DND-41 (cell line): ENCODE results near the gene PTBP3.
A peak's percentile ranks its signal among the peaks of the same experiment; 100 is the strongest.

Source experiments
- ATAC-seq: fragments of 200-7000 bp; cut with Tn5 transposase; 3 replicates; pipeline ENCODE4 v1.9.1; 2021; ENCODE audit warnings: low read depth; ENCODE audit not compliant: insufficient read depth
- DNase-seq: peaks from one replicate; pipeline ENCODE4 v3.0.0-alpha.2; 2020
- H2AFZ ChIP-seq: 2 replicates; pipeline ENCODE4 v1.6.0; 2012; ENCODE audit warnings: low read depth, low read length
- H3K27ac ChIP-seq: 2 replicates; pipeline ENCODE4 v1.5.1; 2012; ENCODE audit warnings: low read length, inconsistent platforms
- H3K27me3 ChIP-seq: fragments of 200-600 bp; sonication (generic); 2 replicates; pipeline ENCODE4 v1.6.0; 2012; ENCODE audit warnings: low read length, mild to moderate bottlenecking, inconsistent platforms; ENCODE audit not compliant: insufficient read depth, poor library complexity
- H3K36me3 ChIP-seq: 2 replicates; pipeline ENCODE4 v1.5.1; 2012; ENCODE audit warnings: low read length, inconsistent platforms; ENCODE audit not compliant: insufficient read depth
- H3K4me1 ChIP-seq: 2 replicates; pipeline ENCODE4 v1.5.1; 2012; ENCODE audit warnings: mild to moderate bottlenecking, low read length; ENCODE audit not compliant: insufficient read depth
- H3K4me2 ChIP-seq: 2 replicates; pipeline ENCODE4 v1.6.0; 2012; ENCODE audit warnings: mild to moderate bottlenecking, moderate library complexity, low read length, inconsistent platforms; ENCODE audit not compliant: insufficient read depth
- H3K4me3 ChIP-seq, 2 experiments: fragments of 200-600 bp in 1 of 2; shearing (Covaris generic) in 1 of 2; 2 replicates each; pipeline ENCODE4 v1.5.1; 2012 to 2016; ENCODE audit warnings: inconsistent platforms in 2 of 2, low read length in 2 of 2, mild to moderate bottlenecking in 2 of 2, low read depth in 1 of 2, moderate library complexity in 1 of 2
- H3K79me2 ChIP-seq: 2 replicates; pipeline ENCODE4 v1.6.0; 2012; ENCODE audit warnings: low read length, inconsistent platforms; ENCODE audit not compliant: insufficient read depth
- H3K9ac ChIP-seq: 2 replicates; pipeline ENCODE4 v1.6.0; 2012; ENCODE audit warnings: low read depth, mild to moderate bottlenecking, inconsistent platforms, low read length, moderate library complexity
- H3K9me3 ChIP-seq: 2 replicates; pipeline ENCODE4 v1.5.1; 2012; ENCODE audit warnings: low read length, moderate library complexity, mild to moderate bottlenecking, inconsistent platforms; ENCODE audit not compliant: insufficient read depth, severe bottlenecking
- H4K20me1 ChIP-seq: 2 replicates; pipeline ENCODE4 v1.6.0; 2012; ENCODE audit warnings: low read length; ENCODE audit not compliant: insufficient read depth
- CTCF ChIP-seq: IDR thresholded peaks from 2 replicates; pipeline ENCODE4 v1.5.1; 2012; ENCODE audit warnings: borderline replicate concordance, low read length, moderate library complexity, mild to moderate bottlenecking; ENCODE audit not compliant: poor library complexity, severe bottlenecking; ENCODE audit errors: extremely low read depth
- EZH2 ChIP-seq: IDR thresholded peaks from 3 replicates; pipeline ENCODE4 v1.6.1; 2012; ENCODE audit warnings: borderline replicate concordance, low read depth, mild to moderate bottlenecking, moderate library complexity, low read length, inconsistent platforms; ENCODE audit not compliant: severe bottlenecking

Gene PTBP3

GRCh38 chr9:112380825-112381221, 47.4 kb upstream of the PTBP3 start:
- no peaks in the 10 kb centered on the region for H3K9me3 ChIP-seq
- no peak for TF ChIP-seq CTCF
- TF ChIP-seq EZH2 = no peak
- ATAC-seq (no peak), DNase-seq (peak; percentile 16)
- peak overlapping the region; percentile 81 for H3K4me2 ChIP-seq
- H3K27ac ChIP-seq = peak overlapping the region; percentile 75; the same call in 1 of the 2 replicates
- H3K79me2 ChIP-seq = peaks cover 43% of the 10 kb centered on the region
- peaks cover 3% of the 10 kb centered on the region; the same call in 1 of the 2 replicates for H3K36me3 ChIP-seq
- no peaks in the 10 kb centered on the region for H3K27me3 ChIP-seq
- peak overlapping the region; percentile 97 for H2AFZ ChIP-seq
- no peaks in the 10 kb centered on the region for H4K20me1 ChIP-seq
- H3K4me3 ChIP-seq = peak overlapping the region; percentile 66 to 91; a peak in 3 of 4 replicates
- peaks cover 47% of the 10 kb centered on the region for H3K4me1 ChIP-seq
- peak overlapping the region; percentile 99 for H3K9ac ChIP-seq

GRCh38 chr9:112380102-112380824, 46.8 kb upstream of the PTBP3 start, which contains the start of gene HSDL2:
Gene HSDL2, plus strand, starts transcription at chr9:112380108. Its CDS starts 56 bp downstream, at chr9:112380164.
- no peak for TF ChIP-seq CTCF
- no peak for TF ChIP-seq EZH2
- Histone ChIP-seq H3K79me2 (peaks cover 42% of the 10 kb centered on the region), H4K20me1 (no peaks in the 10 kb centered on the region), H3K4me2 (peak within 1 kb of the TSS; percentile 81), H3K36me3 (peaks cover 3% of the 10 kb centered on the region; the same call in 1 of the 2 replicates), H3K27me3 (no peaks in the 10 kb centered on the region), H3K4me3 (peak within 1 kb of the TSS; percentile 66 to 91), H3K9ac (peak within 1 kb of the TSS; percentile 99), H2AFZ (peak within 1 kb of the TSS; percentile 100), H3K27ac (peak within 1 kb of the TSS; percentile 95), H3K4me1 (peaks cover 47% of the 10 kb centered on the region), H3K9me3 (no peaks in the 10 kb centered on the region)
- DNase-seq (peak; percentile 26), ATAC-seq (peak; percentile 4; the same call in 2 of the 3 replicates)

DNA sequence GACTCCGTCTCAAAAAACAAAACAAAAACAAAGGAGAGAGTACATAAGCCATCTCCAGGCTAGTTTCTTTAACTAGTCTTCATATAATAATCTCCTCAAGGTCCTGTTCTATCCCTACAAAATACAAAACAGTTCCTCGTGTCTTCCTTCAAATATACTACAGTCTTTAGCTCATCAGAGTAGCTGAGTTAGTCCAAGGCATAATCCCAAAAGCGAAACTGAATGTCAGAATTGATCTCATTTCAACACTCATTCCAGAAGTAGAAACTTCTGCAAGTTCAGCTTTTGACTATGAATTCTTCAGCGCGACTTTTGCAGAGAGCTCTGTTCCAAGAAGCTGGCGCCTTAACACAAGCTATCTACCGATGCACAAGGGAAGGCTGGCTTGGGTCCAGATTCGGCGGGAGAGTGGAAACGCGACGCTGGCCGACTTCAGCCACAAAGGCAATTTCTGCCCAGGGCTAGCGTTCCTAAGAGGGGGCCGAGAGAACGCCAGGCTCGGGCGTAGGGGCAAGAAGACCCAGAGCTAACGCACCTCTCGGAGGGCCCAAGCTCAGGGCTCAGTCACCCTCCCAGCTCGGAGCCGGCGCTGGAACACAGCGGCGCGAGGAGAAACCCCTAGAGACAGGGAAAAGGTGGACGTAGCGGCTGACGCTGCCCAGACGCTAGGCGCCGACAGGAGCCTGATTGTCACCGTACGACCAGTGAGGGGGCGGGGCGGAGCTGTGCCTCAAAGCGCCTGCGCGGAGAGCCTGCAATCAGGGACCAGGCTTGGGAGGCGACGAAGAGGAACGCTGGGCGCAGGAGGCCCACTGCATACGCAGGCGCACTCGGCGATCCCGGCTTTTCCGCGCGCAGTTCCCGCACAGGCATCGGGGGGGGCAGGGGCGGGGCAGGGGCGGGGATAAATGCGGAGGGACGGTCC, 46.0 kb upstream of the PTBP3 start:
- Histone ChIP-seq H3K79me2 (peaks cover 39% of the 10 kb centered on the region), H3K4me2 (peak overlapping the region; percentile 81)

More for the DNA sequence above, 46.0 kb upstream of the PTBP3 start:
- Histone ChIP-seq H3K27me3 (no peaks in the 10 kb centered on the region), H3K9me3 (no peaks in the 10 kb centered on the region), H4K20me1 (no peaks in the 10 kb centered on the region), H3K27ac (peak overlapping the region; percentile 95), H3K4me1 (peaks cover 47% of the 10 kb centered on the region), H2AFZ (peak overlapping the region; percentile 100), H3K4me3 (peak overlapping the region; percentile 66 to 91), H3K9ac (peak overlapping the region; percentile 99), H3K36me3 (peaks cover 3% of the 10 kb centered on the region; the same call in 1 of the 2 replicates)
- DNase-seq = peak; percentile 98
- peak; percentile 88 for ATAC-seq
- TF ChIP-seq CTCF = no peak
- no peak for TF ChIP-seq EZH2
